ENCODE results near the gene CAMKMT. TPM values are rescaled to one million over a fixed set of nuclear protein-coding genes. Genes with fewer than 3 reads are reported as not detected.

The CAMKMT gene
- total and polyA plus RNA-seq, 9 of the 15 experiments (the other 6 are each of a cell fraction or from before 2014, with no cell fraction given): 1.6 to 15.3 (median 7.4) TPM

- TF ChIP-seq THAP7 (CRISPR knock-in tag; IDR thresholded peaks at IDR 0.05) (no peak), SPI1 (IDR thresholded peaks at IDR 0.05; ENCODE audit: borderline replicate concordance, low read depth, low read length) (no peak)
These were observed 415.8 kb downstream of the CAMKMT start (continued) for GRCh38 chr2:44777537-44777936.

- ChIA-PET CTCF (ENCODE audit: low intra/inter-chr PET ratio) (no interaction called here), POLR2A (no interaction called here)
- Histone ChIP-seq H3K9me1 (ENCODE audit: control insufficient read depth, insufficient read depth, low read length) (no peaks in the 10 kb centered on the region), H3K4me2 (ENCODE audit: insufficient read depth, low read length) (no peak overlapping the region), H3K79me2 (ENCODE audit: control insufficient read depth, insufficient read depth, low read length) (no peaks in the 10 kb centered on the region), H2AFZ (ENCODE audit: low read depth, low read length) (no peak overlapping the region), H3K36me3 (ENCODE audit: control insufficient read depth, insufficient read depth, low read length) (no peaks in the 10 kb centered on the region), H3K27me3 (ENCODE audit: control insufficient read depth in 2 of 2, insufficient read depth in 2 of 2, low read length in 2 of 2) (peaks cover 22 to 25% of the 10 kb centered on the region in 2 experiments), H3K27ac (ENCODE audit: extremely low read depth, low read depth, low read length) (no peak overlapping the region), H4K20me1 (replicated peaks; ENCODE audit: control insufficient read depth, insufficient read depth, low read length) (no peaks in the 10 kb centered on the region), H3K9me3 (replicated peaks; ENCODE audit: control insufficient read depth, insufficient read depth, low read depth, low read length) (no peaks in the 10 kb centered on the region), H3K4me3 (no peak overlapping the region), H3K9ac (ENCODE audit: insufficient read depth in 1 of 2, low read depth in 2 of 2, low read length in 2 of 2) (no peak overlapping the region), H3K4me1 (replicated peaks in 1 of 2; ENCODE audit: control insufficient read depth in 2 of 2, insufficient read depth in 2 of 2, low read length in 2 of 2) (no peaks in the 10 kb centered on the region)
- FAIRE-seq (no peak), ATAC-seq (no peak), DNase-seq (ENCODE audit: extremely low read depth in 1 of 4, low spot score in 3 of 4) (no peak)
- 2% methylated on average over 9 of the region's 13 CpGs for WGBS (ENCODE audit: insufficient coverage, low coverage, missing lambda C conversion rate)
- TF ChIP-seq MAFG (tag; conservative IDR thresholded peaks at IDR 0.05): no peak
- intact Hi-C loops (cut with micrococcal nuclease): no loop called here
- BruUV-seq (replicated peaks): no TSS peak
- in situ Hi-C loops (cut with MboI): no loop called here
These were observed 416.5 kb downstream of the CAMKMT start for GRCh38 chr2:44778221-44778654.
